B cell (primary cell): ENCODE data around the gene MALSU1. TPM values are rescaled to one million over a fixed set of nuclear protein-coding genes. Genes with fewer than 3 reads are reported as not detected.

ENCODE experiments used
- ATAC-seq: fragments of 200-7000 bp; cut with Tn5 transposase; one replicate; pipeline ENCODE4 v1.10.0; 2021; ENCODE audit warnings: low read depth, mild to moderate bottlenecking, moderate number of reproducible peaks, moderate library complexity
- CTCF ChIA-PET: fragments of 350-600 bp; sonication (Branson Sonifier 250); formaldehyde crosslinking; loops from one replicate; lab custom pipeline; 2021; ENCODE audit warnings: antibody characterized with exemption, inconsistent platforms; lab: Charles Lee
- POLR2A ChIA-PET: fragments of 350-600 bp; sonication (Branson Sonifier 250); formaldehyde crosslinking; loops from one replicate; lab custom pipeline; 2021; ENCODE audit warnings: antibody characterized with exemption; lab: Charles Lee
- DNase-seq: peaks from one replicate; pipeline ENCODE4 v3.0.0; 2013
- H2AFZ ChIP-seq: 2 replicates; pipeline ENCODE4 v1.6.1; 2012; ENCODE audit warnings: mild to moderate bottlenecking, low read depth, low read length; ENCODE audit not compliant: insufficient read depth, poor library complexity, severe bottlenecking
- H3K27ac ChIP-seq, 2 donors: 1 replicate in 1 of 2; 2 replicates in 1 of 2; pipeline ENCODE4 v1.5.1; 2012 to 2013; ENCODE audit warnings: low read length in 2 of 2, mild to moderate bottlenecking in 2 of 2, moderate library complexity in 1 of 2
- H3K27me3 ChIP-seq, 4 experiments: fragments of 200-600 bp in 1 of 4; sonication (generic) in 1 of 4; replicated peaks in 1 of 4; 1 replicate in 2 of 4; 2 replicates in 2 of 4; pipeline versions ENCODE4 v1.6.1 to v1.7.0; 2013 to 2016; ENCODE audit warnings: low read length in 3 of 4, mild to moderate bottlenecking in 2 of 4, mixed read lengths in 1 of 4, moderate library complexity in 1 of 4; ENCODE audit not compliant: insufficient read depth in 4 of 4, control insufficient read depth in 3 of 4; ENCODE audit errors: control extremely low read depth in 1 of 4
- H3K36me3 ChIP-seq, 2 experiments: replicated peaks in 1 of 2; 1 replicate in 1 of 2; 2 replicates in 1 of 2; pipeline versions ENCODE4 v1.6.1 to v1.7.1; 2013; ENCODE audit warnings: low read length in 1 of 2; ENCODE audit not compliant: insufficient read depth in 2 of 2, control insufficient read depth in 1 of 2; ENCODE audit errors: control extremely low read depth in 1 of 2, extremely low read depth in 1 of 2
- H3K4me1 ChIP-seq, 2 donors: fragments of 200-600 bp in 1 of 2; sonication (generic) in 1 of 2; 1 replicate in 1 of 2; 2 replicates in 1 of 2; pipeline versions ENCODE4 v1.5.1 to v1.6.1; 2013 to 2017; ENCODE audit warnings: low read length in 2 of 2; ENCODE audit not compliant: control insufficient read depth in 2 of 2, insufficient read depth in 2 of 2
- H3K4me2 ChIP-seq: replicated peaks from 2 replicates; pipeline ENCODE3; 2012; ENCODE audit warnings: mild to moderate bottlenecking, low read depth, low read length; ENCODE audit not compliant: poor library complexity, severe bottlenecking
- H3K4me3 ChIP-seq, 5 experiments: fragments of 200-600 bp in 1 of 5; sonication (generic) in 1 of 5; 1 replicate in 3 of 5; 2 replicates in 2 of 5; pipeline versions ENCODE4 v1.5.1 to v1.7.0; 2011 to 2016; ENCODE audit warnings: low read length in 4 of 5, mild to moderate bottlenecking in 4 of 5, low read depth in 2 of 5, control low read depth in 1 of 5, moderate library complexity in 1 of 5; ENCODE audit not compliant: insufficient read depth in 1 of 5; ENCODE audit errors: control extremely low read depth in 1 of 5, extremely low read depth in 1 of 5
- H3K79me2 ChIP-seq: fragments of 200-600 bp; sonication (generic); one replicate; pipeline ENCODE4 v1.6.0; 2016; ENCODE audit warnings: low read length; ENCODE audit not compliant: control insufficient read depth, insufficient read depth
- H3K9ac ChIP-seq: fragments of 200-600 bp; sonication (generic); 2 replicates; pipeline ENCODE4 v1.6.1; 2017; ENCODE audit warnings: mild to moderate bottlenecking, low read length, moderate library complexity
- H3K9me3 ChIP-seq, 3 donors: one replicate each; pipeline versions ENCODE4 v1.6.1 to v1.7.1; 2013; ENCODE audit warnings: low read length in 2 of 3; ENCODE audit not compliant: control insufficient read depth in 2 of 3, insufficient read depth in 1 of 3; ENCODE audit errors: control extremely low read depth in 1 of 3
- H4K20me1 ChIP-seq: 2 replicates; pipeline ENCODE4 v1.6.0; 2012; ENCODE audit warnings: mild to moderate bottlenecking, low read length; ENCODE audit not compliant: insufficient read depth, control insufficient read depth, poor library complexity, severe bottlenecking
- H3K27ac Mint-ChIP-seq: one replicate; pipeline ENCODE4 v1.8.0; 2021; ENCODE audit warnings: mixed read lengths
- H3K27me3 Mint-ChIP-seq: one replicate; pipeline ENCODE4 v1.8.0; 2021; ENCODE audit warnings: mixed read lengths
- H3K4me1 Mint-ChIP-seq: one replicate; pipeline ENCODE4 v1.8.0; 2021; ENCODE audit warnings: mixed read lengths
- H3K4me3 Mint-ChIP-seq: one replicate; pipeline ENCODE4 v1.8.0; 2021; ENCODE audit warnings: mixed read lengths
- H3K9me3 Mint-ChIP-seq: one replicate; pipeline ENCODE4 v1.8.0; 2022; ENCODE audit warnings: mixed read lengths; ENCODE audit not compliant: insufficient read depth
- CTCF ChIP-seq: fragments of 200-600 bp; IDR thresholded peaks from one replicate; pipeline ENCODE4 v1.8.0; 2022; ENCODE audit warnings: antibody characterized with exemption, mild to moderate bottlenecking
- EZH2 ChIP-seq: IDR thresholded peaks from 2 replicates; pipeline ENCODE4 v1.6.1; 2012; ENCODE audit warnings: borderline replicate concordance, low read depth, mild to moderate bottlenecking, moderate library complexity, low read length; ENCODE audit not compliant: insufficient read depth, poor library complexity, severe bottlenecking
- WGBS: methylation state at CpG from one replicate; pipeline ENCODE4 v1.1.5; 2013; ENCODE audit warnings: missing lambda C conversion rate; ENCODE audit not compliant: insufficient coverage; 5-methylcytosine and 5-hydroxymethylcytosine counted together
- intact Hi-C: fragments of 100-400 bp; cut with micrococcal nuclease; formaldehyde crosslinking; loops from one replicate; pipeline ENCODE4 v1.10.0; 2022
- polyA plus RNA-seq: library from polyadenylated mRNA; depleted of rRNA; stranded (reverse); fragments of >200 nt; gene quantifications from 2 replicates; pipeline ENCODE4 v1.2.3, GENCODE V29; 2012
- total RNA-seq, 2 donors: library from RNA; stranded (reverse); fragments of 120-200 nt in 1 of 2; gene quantifications; 1 replicate in 1 of 2; 2 replicates in 1 of 2; pipeline versions ENCODE4 v1.2.3 to v1.2.4, GENCODE V29; 2013 to 2022

Gene MALSU1
- total and polyA plus RNA-seq, 2 donors (not counting 1 experiment from before 2014, with no cell fraction given): 20.8 to 38.0 TPM

GRCh38 chr7:23268167-23268566 lies 31.0 kb upstream of the MALSU1 start:
- peaks cover 4% of the 10 kb centered on the region for H3K4me1 Mint-ChIP-seq
- intact Hi-C loops: loop anchor here (10.0 kb wide), 1 partner anchor 743 kb away; no protein-coding TSS in a partner anchor
- DNase-seq (no peak), ATAC-seq (no peak)
- no peaks in the 10 kb centered on the region for H3K9me3 ChIP-seq
- TF ChIP-seq CTCF (no peak), EZH2 (no peak)
- no peak overlapping the region for H2AFZ ChIP-seq
- H4K20me1 ChIP-seq: no peaks in the 10 kb centered on the region
- H3K4me3 Mint-ChIP-seq: no peak overlapping the region
- ChIA-PET CTCF (interaction anchor here (1.9 to 2.9 kb wide), 2 partner anchors 9 to 90 kb away, joined by 6 to 9 read pairs; no protein-coding TSS in a partner anchor), POLR2A (no interaction called here)
- 100% methylated on average over 1 of the region's 2 CpGs for WGBS
- H3K36me3 ChIP-seq: no peaks in the 10 kb centered on the region
- no peaks in the 10 kb centered on the region for H3K79me2 ChIP-seq
- no peaks in the 10 kb centered on the region for H3K9me3 Mint-ChIP-seq
- peaks cover 0 to 6% (median 0%) of the 10 kb centered on the region in 4 experiments for H3K27me3 ChIP-seq
- no peak overlapping the region for H3K4me2 ChIP-seq
- H3K4me3 ChIP-seq: no peak overlapping the region
- peaks cover 0 to 5% of the 10 kb centered on the region in 2 donors for H3K4me1 ChIP-seq
- H3K27me3 Mint-ChIP-seq: peaks cover 9% of the 10 kb centered on the region
- H3K9ac ChIP-seq: no peak overlapping the region
- no peak overlapping the region for H3K27ac Mint-ChIP-seq
- H3K27ac ChIP-seq: no peak overlapping the region

GRCh38 chr7:23268746-23269145 lies 30.4 kb upstream of the MALSU1 start:
- Histone ChIP-seq H3K36me3 (no peaks in the 10 kb centered on the region), H3K9ac (no peak overlapping the region), H3K4me1 (peaks cover 3 to 9% of the 10 kb centered on the region in 2 donors), H3K79me2 (no peaks in the 10 kb centered on the region), H3K4me3 (no peak overlapping the region), H3K27ac (no peak overlapping the region), H2AFZ (no peak overlapping the region), H3K9me3 (no peaks in the 10 kb centered on the region), H4K20me1 (no peaks in the 10 kb centered on the region), H3K27me3 (peaks cover 0 to 6% (median 0%) of the 10 kb centered on the region in 4 experiments), H3K4me2 (no peak overlapping the region)
- CTCF ChIA-PET: interaction anchor here (1.9 to 2.9 kb wide), 2 partner anchors 8 to 90 kb away, joined by 6 to 9 read pairs; no protein-coding TSS in a partner anchor
- POLR2A ChIA-PET: no interaction called here
- H3K27me3 Mint-ChIP-seq: peaks cover 9% of the 10 kb centered on the region
- WGBS: 90% methylated on average over 3 of the region's 4 CpGs
- H3K27ac Mint-ChIP-seq: no peak overlapping the region
- no peak overlapping the region for H3K4me3 Mint-ChIP-seq
- no peaks in the 10 kb centered on the region for H3K9me3 Mint-ChIP-seq
- ATAC-seq: no peak
- intact Hi-C loops: loop anchor here (10.0 kb wide), 1 partner anchor 744 kb away; no protein-coding TSS in a partner anchor
- H3K4me1 Mint-ChIP-seq: peaks cover 4% of the 10 kb centered on the region
- TF ChIP-seq EZH2 (no peak), CTCF (no peak)
- no peak for DNase-seq
